NCI-H446 treated with DMSO at 0.1 percent for 48 hours (cell line): ENCODE data around the gene KCNA2.

ENCODE experiments used
- DNase-seq: peaks from one replicate; lab custom pipeline; 2025; lab: John Stamatoyannopoulos, UW

KCNA2 gene

GRCh38 chr1:110566836-110567235 is 39.3 kb downstream of the KCNA2 start:
- DNase-seq: no peak

- DNase-seq: no peak
Measured at GRCh38 chr1:110565565-110565964, 40.6 kb downstream of the KCNA2 start.

- DNase-seq: no peak
Measured at GRCh38 chr1:110563089-110563488, 43.1 kb downstream of the KCNA2 start.

GRCh38 chr1:110561596-110561995 is 44.6 kb downstream of the KCNA2 start:
- no peak for DNase-seq

GRCh38 chr1:110559157-110559556 is 47.0 kb downstream of the KCNA2 start:
- no peak for DNase-seq

- DNase-seq: no peak
Measured at GRCh38 chr1:110557481-110557880, 48.7 kb downstream of the KCNA2 start.

GRCh38 chr1:110556471-110556807 is 49.7 kb downstream of the KCNA2 start:
- DNase-seq: no peak

- DNase-seq: peak; percentile 50
Measured at GRCh38 chr1:110555807-110556470, 50.2 kb downstream of the KCNA2 start.

GRCh38 chr1:110554871-110555801 is 51.0 kb downstream of the KCNA2 start:
- no peak for DNase-seq

GRCh38 chr1:110551278-110551809 is 54.8 kb downstream of the KCNA2 start:
- DNase-seq: no peak

GRCh38 chr1:110549831-110550230 is 56.3 kb downstream of the KCNA2 start:
- DNase-seq: no peak

GRCh38 chr1:110548381-110548780 is 57.8 kb downstream of the KCNA2 start:
- no peak for DNase-seq

- no peak for DNase-seq
Measured at GRCh38 chr1:110547017-110547416, 59.1 kb downstream of the KCNA2 start.

- no peak for DNase-seq
Measured at GRCh38 chr1:110545492-110545891, 60.7 kb downstream of the KCNA2 start.

- no peak for DNase-seq
Measured at GRCh38 chr1:110544753-110545152, 61.4 kb downstream of the KCNA2 start.
